Natural killer cell (primary cell): Measurements from ENCODE around the gene LCE2A. TPM values are rescaled to one million over a fixed set of nuclear protein-coding genes. Genes with fewer than 3 reads are reported as not detected.
A peak's percentile ranks its signal among the peaks of the same experiment; 100 is the strongest.

Source experiments
- ATAC-seq, 3 donors: fragments of 150-1000 bp in 2 of 3; fragments of 200-7000 bp in 1 of 3; cut with Tn5 transposase; 1 replicate in 1 of 3; 2 replicates in 2 of 3; pipeline ENCODE4 v1.10.0; 2021; ENCODE audit warnings: mild to moderate bottlenecking in 2 of 3, moderate library complexity in 2 of 3
- DNase-seq, 2 donors: peaks; one replicate each; pipeline versions ENCODE4 v3.0.0 to v3.0.0-alpha.2; 2013 to 2021; ENCODE audit warnings: mixed read lengths in 1 of 2
- H3K27ac ChIP-seq: one replicate; pipeline ENCODE4 v1.5.1; 2013; ENCODE audit warnings: mild to moderate bottlenecking, low read length
- H3K27me3 ChIP-seq: one replicate; pipeline ENCODE4 v1.6.1; 2013; ENCODE audit warnings: low read length; ENCODE audit not compliant: control insufficient read depth, insufficient read depth
- H3K36me3 ChIP-seq: one replicate; pipeline ENCODE4 v1.6.1; 2013; ENCODE audit warnings: low read length; ENCODE audit not compliant: control insufficient read depth, insufficient read depth
- H3K4me1 ChIP-seq: one replicate; pipeline ENCODE4 v1.6.1; 2013; ENCODE audit warnings: low read length; ENCODE audit not compliant: control insufficient read depth, insufficient read depth
- H3K4me3 ChIP-seq: one replicate; pipeline ENCODE4 v1.5.1; 2013; ENCODE audit warnings: low read length
- H3K9me3 ChIP-seq: one replicate; pipeline ENCODE4 v1.6.1; 2013; ENCODE audit warnings: low read length; ENCODE audit not compliant: control insufficient read depth, insufficient read depth
- H3K27ac Mint-ChIP-seq, 2 donors: one replicate each; pipeline ENCODE4 v1.8.0; 2022; ENCODE audit warnings: mild to moderate bottlenecking in 2 of 2, mixed read lengths in 2 of 2, moderate library complexity in 1 of 2
- H3K27me3 Mint-ChIP-seq, 2 donors: one replicate each; pipeline ENCODE4 v1.8.0; 2022; ENCODE audit warnings: low read depth in 2 of 2, mixed read lengths in 2 of 2
- H3K36me3 Mint-ChIP-seq: one replicate; pipeline ENCODE4 v1.8.0; 2022; ENCODE audit warnings: mixed read lengths
- H3K4me1 Mint-ChIP-seq, 2 donors: one replicate each; pipeline ENCODE4 v1.8.0; 2022; ENCODE audit warnings: mixed read lengths in 2 of 2
- H3K4me3 Mint-ChIP-seq: one replicate; pipeline ENCODE4 v1.8.0; 2022; ENCODE audit warnings: mild to moderate bottlenecking, moderate library complexity, mixed read lengths
- H3K9me3 Mint-ChIP-seq, 2 donors: one replicate each; pipeline ENCODE4 v1.8.0; 2022; ENCODE audit warnings: mixed read lengths in 2 of 2
- CTCF ChIP-seq: fragments of 200-600 bp; IDR thresholded peaks from one replicate; pipeline ENCODE4 v1.8.0; 2022; ENCODE audit warnings: antibody characterized with exemption
- WGBS: methylation state at CpG from one replicate; pipeline ENCODE4 v1.1.7; 2013; ENCODE audit warnings: missing lambda C conversion rate; ENCODE audit not compliant: insufficient coverage; 5-methylcytosine and 5-hydroxymethylcytosine counted together
- intact Hi-C: fragments of 100-400 bp; cut with micrococcal nuclease; formaldehyde crosslinking; loops from one replicate; pipeline ENCODE4 v1.14.2; 2022
- total RNA-seq, 4 donors: library from RNA; stranded (reverse); fragments of 120-200 nt in 1 of 4; gene quantifications; one replicate each; pipeline versions ENCODE4 v1.2.3 to v1.2.4, GENCODE V29; 2013 to 2022

LCE2A gene, protein sequence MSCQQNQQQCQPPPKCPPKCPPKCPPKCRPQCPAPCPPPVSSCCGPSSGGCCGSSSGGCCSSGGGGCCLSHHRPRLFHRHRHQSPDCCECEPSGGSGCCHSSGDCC
- total RNA-seq: not detected
- not detected for total RNA-seq (2013)

DNA sequence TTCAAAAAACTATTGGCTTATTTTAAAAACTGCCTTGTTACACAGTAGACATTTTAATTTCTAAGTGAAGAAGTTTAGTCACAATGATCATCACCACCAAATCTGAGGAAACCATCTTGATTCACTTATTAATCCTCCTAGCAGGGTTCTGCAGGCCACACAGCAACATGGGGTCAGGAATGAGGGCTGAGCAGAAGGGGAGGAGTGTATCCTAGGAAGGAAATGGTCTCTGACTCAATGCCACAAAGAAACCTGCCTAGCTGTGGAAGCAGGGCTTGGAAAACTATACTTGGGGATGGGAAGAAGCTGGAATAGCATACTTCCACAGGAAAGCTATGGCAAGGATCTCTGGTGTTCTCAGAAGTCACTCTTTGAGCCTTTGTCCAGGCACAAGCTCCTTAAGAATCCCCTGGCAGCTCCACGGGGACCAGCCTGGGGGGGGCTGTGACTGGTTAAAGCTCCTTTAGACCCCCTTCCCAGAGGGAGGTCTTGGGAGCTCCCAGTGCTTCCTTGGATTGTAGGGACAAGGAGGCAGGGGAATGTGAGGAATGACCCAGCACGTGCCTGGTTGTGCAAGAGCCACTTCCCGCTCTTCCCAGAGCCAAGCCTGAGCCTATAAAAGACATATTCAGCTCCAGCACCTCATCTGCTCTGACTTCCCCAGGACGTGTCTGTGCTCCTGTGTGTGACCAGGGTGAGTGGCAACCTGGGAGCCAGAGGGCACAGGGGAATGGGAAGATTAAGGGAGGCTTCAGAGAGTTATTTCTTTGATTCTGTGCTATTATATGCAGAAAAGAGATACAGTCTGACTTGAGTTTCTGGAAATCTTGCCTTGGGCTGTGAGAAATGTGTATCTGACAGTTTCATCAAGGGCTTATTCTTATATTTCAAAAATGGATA lies at the start of gene LCE2A:
Gene LCE2A, plus strand, starts transcription at position 645 of the 900 bp plus-strand sequence. CDS start 557 bp downstream, outside the sequence.
- no peak within 1 kb of the TSS for H3K27ac Mint-ChIP-seq
- 53% methylated on average over 4 of the region's 4 CpGs for WGBS
- peaks cover 14 to 27% of the 10 kb centered on the region in 2 donors for H3K27me3 Mint-ChIP-seq
- no peak for DNase-seq
- TF ChIP-seq CTCF: no peak
- no peak for ATAC-seq
- no peaks in the 10 kb centered on the region for H3K4me1 Mint-ChIP-seq
- H3K27me3 ChIP-seq: no peaks in the 10 kb centered on the region
- H3K36me3 ChIP-seq: no peaks in the 10 kb centered on the region
- H3K27ac ChIP-seq: no peak within 1 kb of the TSS
- intact Hi-C loops: no loop called here
- no peaks in the 10 kb centered on the region for H3K4me1 ChIP-seq
- no peak within 1 kb of the TSS for H3K4me3 ChIP-seq
- no peaks in the 10 kb centered on the region for H3K36me3 Mint-ChIP-seq
- no peaks in the 10 kb centered on the region for H3K9me3 ChIP-seq
- no peak within 1 kb of the TSS for H3K4me3 Mint-ChIP-seq
- H3K9me3 Mint-ChIP-seq: no peaks in the 10 kb centered on the region

DNA sequence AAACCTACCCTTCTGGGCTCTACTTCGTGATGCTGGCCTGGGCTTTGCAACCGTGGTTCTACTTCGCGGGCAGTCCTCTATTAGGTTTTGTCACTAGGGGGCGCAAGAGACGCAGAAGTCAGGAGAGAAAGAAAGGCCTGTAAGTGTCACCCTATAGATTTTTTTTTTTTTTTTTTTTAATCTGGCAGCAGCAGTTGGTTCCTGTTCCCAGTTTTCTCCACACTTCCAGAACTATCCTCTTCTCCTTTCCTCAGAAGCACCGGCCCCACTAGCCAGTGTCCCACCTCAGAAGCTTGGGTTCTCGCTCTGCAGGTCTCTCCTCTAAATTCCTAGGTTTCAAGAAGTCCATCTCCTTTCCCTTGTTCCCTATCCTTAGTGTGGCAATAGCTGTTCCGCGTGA lies 44.0 kb upstream of the LCE2A start:
- no peaks in the 10 kb centered on the region for H3K9me3 ChIP-seq
- Mint-ChIP-seq H3K9me3 (no peaks in the 10 kb centered on the region), H3K4me3 (no peak overlapping the region), H3K36me3 (no peaks in the 10 kb centered on the region), H3K27me3 (peaks cover 5 to 43% of the 10 kb centered on the region in 2 donors), H3K27ac (no peak overlapping the region), H3K4me1 (peaks cover 4 to 5% of the 10 kb centered on the region in 2 donors)
- TF ChIP-seq CTCF: peak; percentile 63
- no peak overlapping the region for H3K4me3 ChIP-seq
- intact Hi-C loops: no loop called here
- WGBS: 36% methylated on average over 9 of the region's 10 CpGs
- H3K27me3 ChIP-seq: no peaks in the 10 kb centered on the region
- H3K27ac ChIP-seq: no peak overlapping the region
- DNase-seq (peak in 1 of 2 donors; percentile 55), ATAC-seq (peak in 1 of 3 donors; percentile 55)
- no peaks in the 10 kb centered on the region for H3K4me1 ChIP-seq
- H3K36me3 ChIP-seq: no peaks in the 10 kb centered on the region

- Mint-ChIP-seq H3K4me1 (peaks cover 4 to 5% of the 10 kb centered on the region in 2 donors), H3K9me3 (no peaks in the 10 kb centered on the region), H3K36me3 (no peaks in the 10 kb centered on the region), H3K27me3 (peaks cover 5 to 27% of the 10 kb centered on the region in 2 donors), H3K4me3 (no peak overlapping the region), H3K27ac (no peak overlapping the region)
- H3K4me1 ChIP-seq: no peaks in the 10 kb centered on the region
- H3K27me3 ChIP-seq: no peaks in the 10 kb centered on the region
- intact Hi-C loops: no loop called here
- DNase-seq (no peak), ATAC-seq (no peak)
- WGBS: 67% methylated on average over 2 of the region's 2 CpGs
- no peaks in the 10 kb centered on the region for H3K9me3 ChIP-seq
- H3K4me3 ChIP-seq: no peak overlapping the region
- no peaks in the 10 kb centered on the region for H3K36me3 ChIP-seq
- no peak for TF ChIP-seq CTCF
- H3K27ac ChIP-seq: no peak overlapping the region
These were observed 41.7 kb upstream of the LCE2A start for GRCh38 chr1:152656459-152656858.
